WTC11 (cell line): Measurements from ENCODE around the gene CUL9. TPM values are rescaled to one million over a fixed set of nuclear protein-coding genes. Genes with fewer than 3 reads are reported as not detected.

Experiments used
- ATAC-seq: fragments of 200-7000 bp; cut with Tn5 transposase; 2 replicates; pipeline ENCODE4 v1.10.0; 2021; ENCODE audit warnings: mild to moderate bottlenecking, moderate library complexity
- CTCF ChIA-PET: fragments of 300-600 bp; sonication (Branson Sonifier 250); formaldehyde crosslinking; loops from one replicate; lab custom pipeline; 2021; ENCODE audit warnings: antibody characterized with exemption; lab: Charles Lee
- POLR2A ChIA-PET: fragments of 350-600 bp; sonication (Branson Sonifier 250); formaldehyde crosslinking; loops from one replicate; lab custom pipeline; 2021; ENCODE audit warnings: antibody characterized with exemption; lab: Charles Lee
- DNase-seq: peaks from one replicate; pipeline ENCODE4 v3.0.0; 2021; ENCODE audit warnings: low spot score
- H3K27ac Mint-ChIP-seq: 2 replicates; pipeline ENCODE4 v1.8.0; 2021; ENCODE audit warnings: mixed read lengths
- H3K27me3 Mint-ChIP-seq: 2 replicates; pipeline ENCODE4 v1.8.0; 2021; ENCODE audit warnings: low read depth, mild to moderate bottlenecking, moderate library complexity, mixed read lengths
- H3K36me3 Mint-ChIP-seq: 2 replicates; pipeline ENCODE4 v1.8.0; 2021; ENCODE audit warnings: mixed read lengths
- H3K4me1 Mint-ChIP-seq: 2 replicates; pipeline ENCODE4 v1.8.0; 2022; ENCODE audit warnings: mixed read lengths
- H3K4me3 Mint-ChIP-seq: 2 replicates; pipeline ENCODE4 v1.8.0; 2021; ENCODE audit warnings: mild to moderate bottlenecking, moderate library complexity, mixed read lengths
- H3K9me3 Mint-ChIP-seq: 2 replicates; pipeline ENCODE4 v1.8.0; 2021; ENCODE audit warnings: mixed read lengths
- ATF1 ChIP-seq: sonication (generic); formaldehyde crosslinking; IDR thresholded peaks from 2 replicates; pipeline ENCODE4 v1.8.1; 2023; ENCODE audit warnings: mild to moderate bottlenecking, moderate library complexity, missing genetic modification reagents
- ESRRA ChIP-seq: sonication (generic); formaldehyde crosslinking; IDR thresholded peaks from 2 replicates; pipeline ENCODE4 v1.8.1; 2022; ENCODE audit warnings: mild to moderate bottlenecking, missing genetic modification reagents, borderline replicate concordance
- ETV6 ChIP-seq: sonication (generic); formaldehyde crosslinking; IDR thresholded peaks from 2 replicates; pipeline ENCODE4 v1.8.1; 2022; ENCODE audit warnings: mild to moderate bottlenecking, missing genetic modification reagents
- FOXJ3 ChIP-seq: sonication (generic); formaldehyde crosslinking; IDR thresholded peaks from 2 replicates; pipeline ENCODE4 v1.9.0; 2021; ENCODE audit warnings: missing genetic modification reagents, mild to moderate bottlenecking, borderline replicate concordance
- FOXP1 ChIP-seq: sonication (generic); formaldehyde crosslinking; IDR thresholded peaks from 2 replicates; pipeline ENCODE4 v1.8.0; 2022; ENCODE audit warnings: missing genetic modification reagents, mild to moderate bottlenecking, moderate library complexity, borderline replicate concordance
- IRF2 ChIP-seq: sonication (generic); formaldehyde crosslinking; IDR thresholded peaks from 2 replicates; pipeline ENCODE4 v1.8.0; 2022; ENCODE audit warnings: low read depth, missing genetic modification reagents, borderline replicate concordance
- KAT7 ChIP-seq: sonication (generic); formaldehyde crosslinking; IDR thresholded peaks from 2 replicates; pipeline ENCODE4 v1.8.1; 2023; ENCODE audit warnings: missing genetic modification reagents, mild to moderate bottlenecking, borderline replicate concordance
- NFE2L1 ChIP-seq: sonication (generic); formaldehyde crosslinking; IDR thresholded peaks from 2 replicates; pipeline ENCODE4 v1.8.1; 2023; ENCODE audit warnings: missing genetic modification reagents
- NFYB ChIP-seq: sonication (generic); formaldehyde crosslinking; conservative IDR thresholded peaks from 2 replicates; pipeline ENCODE4 v1.8.0; 2022; ENCODE audit warnings: low read depth, missing genetic modification reagents
- ZNF138 ChIP-seq: sonication (generic); formaldehyde crosslinking; conservative IDR thresholded peaks from 2 replicates; pipeline ENCODE4 v1.8.1; 2022; ENCODE audit warnings: mild to moderate bottlenecking, moderate library complexity, missing genetic modification reagents
- ZNF317 ChIP-seq: sonication (generic); formaldehyde crosslinking; IDR thresholded peaks from 2 replicates; pipeline ENCODE4 v1.8.1; 2023; ENCODE audit warnings: low read depth, mild to moderate bottlenecking, moderate library complexity, missing genetic modification reagents, borderline replicate concordance
- ZNF396 ChIP-seq: fragments of 250-450 bp; sonication (Bioruptor Pico); IDR thresholded peaks from 2 replicates; pipeline ENCODE4 v1.8.0; 2021; ENCODE audit warnings: mild to moderate bottlenecking, moderate library complexity, borderline replicate concordance
- ZNF416 ChIP-seq: fragments of 250-450 bp; sonication (Bioruptor Pico); IDR thresholded peaks from 2 replicates; pipeline ENCODE4 v1.9.0; 2021; ENCODE audit warnings: mild to moderate bottlenecking, inconsistent platforms
- total RNA-seq: library from RNA; stranded (reverse); gene quantifications from 3 replicates; pipeline ENCODE4 v1.2.3, GENCODE V29; 2021
- TF ChIP-seq, protein P1 (sequence below): sonication (generic); formaldehyde crosslinking; IDR thresholded peaks from 2 replicates; pipeline ENCODE4 v1.8.0; 2022; ENCODE audit warnings: mild to moderate bottlenecking, missing genetic modification reagents
- TF ChIP-seq, protein P2 (sequence below): sonication (generic); formaldehyde crosslinking; IDR thresholded peaks from 2 replicates; pipeline ENCODE4 v1.8.0; 2022; ENCODE audit warnings: missing genetic modification reagents
- TF ChIP-seq, protein P3 (sequence below): sonication (generic); formaldehyde crosslinking; IDR thresholded peaks from 2 replicates; pipeline ENCODE4 v1.8.1; 2023; ENCODE audit warnings: mild to moderate bottlenecking, moderate library complexity, missing genetic modification reagents
- TF ChIP-seq, protein P4 (sequence below): fragments of 250-450 bp; sonication (Bioruptor Pico); IDR thresholded peaks from 2 replicates; pipeline ENCODE4 v1.8.0; 2021; ENCODE audit warnings: mild to moderate bottlenecking
- TF ChIP-seq, protein P5 (sequence below): sonication (generic); formaldehyde crosslinking; IDR thresholded peaks from 2 replicates; pipeline ENCODE4 v1.8.0; 2022; ENCODE audit warnings: mild to moderate bottlenecking, missing genetic modification reagents
- TF ChIP-seq, protein P6 (sequence below): sonication (generic); formaldehyde crosslinking; conservative IDR thresholded peaks from 2 replicates; pipeline ENCODE4 v1.8.1; 2023; ENCODE audit warnings: mild to moderate bottlenecking, low read depth, missing genetic modification reagents, moderate library complexity
- TF ChIP-seq, protein P7 (sequence below): sonication (generic); formaldehyde crosslinking; IDR thresholded peaks from 2 replicates; pipeline ENCODE4 v1.8.1; 2022; ENCODE audit warnings: mild to moderate bottlenecking, missing genetic modification reagents, moderate library complexity, borderline replicate concordance

Gene CUL9
- total RNA-seq, 1 experiment from 2014 or later: 15.2 TPM

DNA sequence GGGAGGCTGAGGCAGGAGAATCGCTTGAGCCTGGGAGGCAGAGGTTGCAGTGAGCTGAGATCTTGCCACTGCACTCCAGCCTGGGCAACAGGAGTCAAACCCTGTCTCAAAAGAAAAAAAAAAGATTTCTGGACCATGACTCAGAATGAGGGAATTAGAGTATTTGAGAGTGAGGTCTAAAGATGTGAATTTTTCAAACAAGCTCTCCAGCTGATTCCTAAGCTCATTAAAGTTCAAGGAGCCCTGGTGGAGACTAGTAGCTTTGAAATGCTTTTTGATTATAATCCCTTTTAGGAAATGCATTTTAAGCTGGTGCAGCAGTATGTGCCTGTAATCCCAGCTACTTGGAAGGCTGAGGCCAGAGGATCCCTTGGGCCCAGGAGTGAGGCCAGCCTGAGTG lies 32.7 kb upstream of the CUL9 start:
- TF ChIP-seq, protein P1, sequence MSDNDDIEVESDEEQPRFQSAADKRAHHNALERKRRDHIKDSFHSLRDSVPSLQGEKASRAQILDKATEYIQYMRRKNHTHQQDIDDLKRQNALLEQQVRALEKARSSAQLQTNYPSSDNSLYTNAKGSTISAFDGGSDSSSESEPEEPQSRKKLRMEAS (CRISPR knock-in tag): no peak
- TF ChIP-seq, protein P2, sequence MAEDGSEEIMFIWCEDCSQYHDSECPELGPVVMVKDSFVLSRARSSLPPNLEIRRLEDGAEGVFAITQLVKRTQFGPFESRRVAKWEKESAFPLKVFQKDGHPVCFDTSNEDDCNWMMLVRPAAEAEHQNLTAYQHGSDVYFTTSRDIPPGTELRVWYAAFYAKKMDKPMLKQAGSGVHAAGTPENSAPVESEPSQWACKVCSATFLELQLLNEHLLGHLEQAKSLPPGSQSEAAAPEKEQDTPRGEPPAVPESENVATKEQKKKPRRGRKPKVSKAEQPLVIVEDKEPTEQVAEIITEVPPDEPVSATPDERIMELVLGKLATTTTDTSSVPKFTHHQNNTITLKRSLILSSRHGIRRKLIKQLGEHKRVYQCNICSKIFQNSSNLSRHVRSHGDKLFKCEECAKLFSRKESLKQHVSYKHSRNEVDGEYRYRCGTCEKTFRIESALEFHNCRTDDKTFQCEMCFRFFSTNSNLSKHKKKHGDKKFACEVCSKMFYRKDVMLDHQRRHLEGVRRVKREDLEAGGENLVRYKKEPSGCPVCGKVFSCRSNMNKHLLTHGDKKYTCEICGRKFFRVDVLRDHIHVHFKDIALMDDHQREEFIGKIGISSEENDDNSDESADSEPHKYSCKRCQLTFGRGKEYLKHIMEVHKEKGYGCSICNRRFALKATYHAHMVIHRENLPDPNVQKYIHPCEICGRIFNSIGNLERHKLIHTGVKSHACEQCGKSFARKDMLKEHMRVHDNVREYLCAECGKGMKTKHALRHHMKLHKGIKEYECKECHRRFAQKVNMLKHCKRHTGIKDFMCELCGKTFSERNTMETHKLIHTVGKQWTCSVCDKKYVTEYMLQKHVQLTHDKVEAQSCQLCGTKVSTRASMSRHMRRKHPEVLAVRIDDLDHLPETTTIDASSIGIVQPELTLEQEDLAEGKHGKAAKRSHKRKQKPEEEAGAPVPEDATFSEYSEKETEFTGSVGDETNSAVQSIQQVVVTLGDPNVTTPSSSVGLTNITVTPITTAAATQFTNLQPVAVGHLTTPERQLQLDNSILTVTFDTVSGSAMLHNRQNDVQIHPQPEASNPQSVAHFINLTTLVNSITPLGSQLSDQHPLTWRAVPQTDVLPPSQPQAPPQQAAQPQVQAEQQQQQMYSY (CRISPR knock-in tag): no peak
- TF ChIP-seq, protein P3, sequence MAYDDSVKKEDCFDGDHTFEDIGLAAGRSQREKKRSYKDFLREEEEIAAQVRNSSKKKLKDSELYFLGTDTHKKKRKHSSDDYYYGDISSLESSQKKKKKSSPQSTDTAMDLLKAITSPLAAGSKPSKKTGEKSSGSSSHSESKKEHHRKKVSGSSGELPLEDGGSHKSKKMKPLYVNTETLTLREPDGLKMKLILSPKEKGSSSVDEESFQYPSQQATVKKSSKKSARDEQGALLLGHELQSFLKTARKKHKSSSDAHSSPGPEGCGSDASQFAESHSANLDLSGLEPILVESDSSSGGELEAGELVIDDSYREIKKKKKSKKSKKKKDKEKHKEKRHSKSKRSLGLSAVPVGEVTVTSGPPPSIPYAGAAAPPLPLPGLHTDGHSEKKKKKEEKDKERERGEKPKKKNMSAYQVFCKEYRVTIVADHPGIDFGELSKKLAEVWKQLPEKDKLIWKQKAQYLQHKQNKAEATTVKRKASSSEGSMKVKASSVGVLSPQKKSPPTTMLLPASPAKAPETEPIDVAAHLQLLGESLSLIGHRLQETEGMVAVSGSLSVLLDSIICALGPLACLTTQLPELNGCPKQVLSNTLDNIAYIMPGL (CRISPR knock-in tag): no peak
- TF ChIP-seq NFE2L1 (CRISPR knock-in tag) (no peak), NFYB (CRISPR knock-in tag) (no peak), ESRRA (CRISPR knock-in tag) (no peak), ZNF317 (CRISPR knock-in tag) (no peak), ETV6 (CRISPR knock-in tag) (no peak), FOXJ3 (no peak), ATF1 (CRISPR knock-in tag) (no peak), IRF2 (CRISPR knock-in tag) (no peak), FOXP1 (CRISPR knock-in tag) (no peak), ZNF138 (CRISPR knock-in tag) (no peak), ZNF396 (CRISPR knock-in tag) (no peak), KAT7 (CRISPR knock-in tag) (no peak), ZNF416 (CRISPR knock-in tag) (no peak)
- TF ChIP-seq, protein P4, sequence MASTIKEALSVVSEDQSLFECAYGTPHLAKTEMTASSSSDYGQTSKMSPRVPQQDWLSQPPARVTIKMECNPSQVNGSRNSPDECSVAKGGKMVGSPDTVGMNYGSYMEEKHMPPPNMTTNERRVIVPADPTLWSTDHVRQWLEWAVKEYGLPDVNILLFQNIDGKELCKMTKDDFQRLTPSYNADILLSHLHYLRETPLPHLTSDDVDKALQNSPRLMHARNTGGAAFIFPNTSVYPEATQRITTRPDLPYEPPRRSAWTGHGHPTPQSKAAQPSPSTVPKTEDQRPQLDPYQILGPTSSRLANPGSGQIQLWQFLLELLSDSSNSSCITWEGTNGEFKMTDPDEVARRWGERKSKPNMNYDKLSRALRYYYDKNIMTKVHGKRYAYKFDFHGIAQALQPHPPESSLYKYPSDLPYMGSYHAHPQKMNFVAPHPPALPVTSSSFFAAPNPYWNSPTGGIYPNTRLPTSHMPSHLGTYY (CRISPR knock-in tag): no peak
- TF ChIP-seq, protein P5, sequence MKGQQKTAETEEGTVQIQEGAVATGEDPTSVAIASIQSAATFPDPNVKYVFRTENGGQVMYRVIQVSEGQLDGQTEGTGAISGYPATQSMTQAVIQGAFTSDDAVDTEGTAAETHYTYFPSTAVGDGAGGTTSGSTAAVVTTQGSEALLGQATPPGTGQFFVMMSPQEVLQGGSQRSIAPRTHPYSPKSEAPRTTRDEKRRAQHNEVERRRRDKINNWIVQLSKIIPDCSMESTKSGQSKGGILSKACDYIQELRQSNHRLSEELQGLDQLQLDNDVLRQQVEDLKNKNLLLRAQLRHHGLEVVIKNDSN: no peak
- TF ChIP-seq, protein P6, sequence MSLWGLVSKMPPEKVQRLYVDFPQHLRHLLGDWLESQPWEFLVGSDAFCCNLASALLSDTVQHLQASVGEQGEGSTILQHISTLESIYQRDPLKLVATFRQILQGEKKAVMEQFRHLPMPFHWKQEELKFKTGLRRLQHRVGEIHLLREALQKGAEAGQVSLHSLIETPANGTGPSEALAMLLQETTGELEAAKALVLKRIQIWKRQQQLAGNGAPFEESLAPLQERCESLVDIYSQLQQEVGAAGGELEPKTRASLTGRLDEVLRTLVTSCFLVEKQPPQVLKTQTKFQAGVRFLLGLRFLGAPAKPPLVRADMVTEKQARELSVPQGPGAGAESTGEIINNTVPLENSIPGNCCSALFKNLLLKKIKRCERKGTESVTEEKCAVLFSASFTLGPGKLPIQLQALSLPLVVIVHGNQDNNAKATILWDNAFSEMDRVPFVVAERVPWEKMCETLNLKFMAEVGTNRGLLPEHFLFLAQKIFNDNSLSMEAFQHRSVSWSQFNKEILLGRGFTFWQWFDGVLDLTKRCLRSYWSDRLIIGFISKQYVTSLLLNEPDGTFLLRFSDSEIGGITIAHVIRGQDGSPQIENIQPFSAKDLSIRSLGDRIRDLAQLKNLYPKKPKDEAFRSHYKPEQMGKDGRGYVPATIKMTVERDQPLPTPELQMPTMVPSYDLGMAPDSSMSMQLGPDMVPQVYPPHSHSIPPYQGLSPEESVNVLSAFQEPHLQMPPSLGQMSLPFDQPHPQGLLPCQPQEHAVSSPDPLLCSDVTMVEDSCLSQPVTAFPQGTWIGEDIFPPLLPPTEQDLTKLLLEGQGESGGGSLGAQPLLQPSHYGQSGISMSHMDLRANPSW: no peak
- TF ChIP-seq, protein P7, sequence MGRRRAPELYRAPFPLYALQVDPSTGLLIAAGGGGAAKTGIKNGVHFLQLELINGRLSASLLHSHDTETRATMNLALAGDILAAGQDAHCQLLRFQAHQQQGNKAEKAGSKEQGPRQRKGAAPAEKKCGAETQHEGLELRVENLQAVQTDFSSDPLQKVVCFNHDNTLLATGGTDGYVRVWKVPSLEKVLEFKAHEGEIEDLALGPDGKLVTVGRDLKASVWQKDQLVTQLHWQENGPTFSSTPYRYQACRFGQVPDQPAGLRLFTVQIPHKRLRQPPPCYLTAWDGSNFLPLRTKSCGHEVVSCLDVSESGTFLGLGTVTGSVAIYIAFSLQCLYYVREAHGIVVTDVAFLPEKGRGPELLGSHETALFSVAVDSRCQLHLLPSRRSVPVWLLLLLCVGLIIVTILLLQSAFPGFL (CRISPR knock-in tag): no peak
- Mint-ChIP-seq H3K36me3 (peaks cover 18% of the 10 kb centered on the region), H3K27ac (no peak overlapping the region), H3K4me3 (no peak overlapping the region), H3K4me1 (no peaks in the 10 kb centered on the region), H3K27me3 (no peaks in the 10 kb centered on the region), H3K9me3 (no peaks in the 10 kb centered on the region)
- DNase-seq: no peak
- ChIA-PET POLR2A (interaction anchor here (0.6 kb wide), 1 partner anchor 26 kb away, joined by 3 read pairs; no protein-coding TSS in a partner anchor), CTCF (interaction anchor here (0.9 kb wide), 1 partner anchor 80 kb away, joined by 3 read pairs; the partner anchor contains the start of gene DNPH1)
- no peak for ATAC-seq
